ENCODE results near the gene WIPF1.
A peak's percentile ranks its signal among the peaks of the same experiment; 100 is the strongest.

Gene WIPF1

GRCh38 chr2:174544802-174545201 is 52.8 kb downstream of the WIPF1 start:
- H3K27me3 ChIP-seq (ENCODE audit: insufficient read depth, low read depth, severe bottlenecking), result no peaks in the 10 kb centered on the region
- no peaks in the 10 kb centered on the region for H3K36me3 ChIP-seq
- no peak overlapping the region for H3K27ac ChIP-seq
- no peak overlapping the region for H3K4me3 ChIP-seq (ENCODE audit: low read depth, low read length)
- no peak for TF ChIP-seq CTCF (IDR thresholded peaks at IDR 0.05; ENCODE audit: low read depth, low read length)
- no peak for DNase-seq
- no peaks in the 10 kb centered on the region for H3K9me3 ChIP-seq (ENCODE audit: severe bottlenecking)

- Histone ChIP-seq H3K36me3 (no peaks in the 10 kb centered on the region), H3K27ac (no peak overlapping the region), H3K9me3 (ENCODE audit: severe bottlenecking) (no peaks in the 10 kb centered on the region), H3K27me3 (ENCODE audit: insufficient read depth, low read depth, severe bottlenecking) (no peaks in the 10 kb centered on the region), H3K4me3 (ENCODE audit: low read depth, low read length) (no peak overlapping the region)
- no peak for DNase-seq
- TF ChIP-seq CTCF (IDR thresholded peaks at IDR 0.05; ENCODE audit: low read depth, low read length), result no peak
These were observed 53.4 kb downstream of the WIPF1 start for GRCh38 chr2:174544156-174544555.

- TF ChIP-seq CTCF (IDR thresholded peaks at IDR 0.05; ENCODE audit: low read depth, low read length), result no peak
These were observed 56.7 kb downstream of the WIPF1 start for GRCh38 chr2:174540893-174541292.

GRCh38 chr2:174535757-174536703 is 61.6 kb downstream of the WIPF1 start:
- H3K36me3 ChIP-seq, result no peaks in the 10 kb centered on the region
- TF ChIP-seq CTCF (IDR thresholded peaks at IDR 0.05; ENCODE audit: low read depth, low read length), result no peak
- no peaks in the 10 kb centered on the region for H3K27me3 ChIP-seq (ENCODE audit: insufficient read depth, low read depth, severe bottlenecking)
- H3K27ac ChIP-seq, result peak overlapping the region; percentile 35; the same call in 1 of the 2 replicates
- no peaks in the 10 kb centered on the region for H3K9me3 ChIP-seq (ENCODE audit: severe bottlenecking)
- peak; percentile 92 for DNase-seq
- peak overlapping the region; percentile 6; the same call in 1 of the 2 replicates for H3K4me3 ChIP-seq (ENCODE audit: low read depth, low read length)

More at GRCh38 chr2:174540893-174541292, 56.7 kb downstream of the WIPF1 start:
- DNase-seq, result no peak
- Histone ChIP-seq H3K36me3 (no peaks in the 10 kb centered on the region), H3K27me3 (ENCODE audit: insufficient read depth, low read depth, severe bottlenecking) (no peaks in the 10 kb centered on the region), H3K9me3 (ENCODE audit: severe bottlenecking) (no peaks in the 10 kb centered on the region), H3K27ac (no peak overlapping the region), H3K4me3 (ENCODE audit: low read depth, low read length) (no peak overlapping the region)

- DNase-seq, result peak; percentile 83
- Histone ChIP-seq H3K4me3 (ENCODE audit: low read depth, low read length) (no peak overlapping the region), H3K27ac (peak overlapping the region; percentile 50), H3K9me3 (ENCODE audit: severe bottlenecking) (no peaks in the 10 kb centered on the region), H3K27me3 (ENCODE audit: insufficient read depth, low read depth, severe bottlenecking) (no peaks in the 10 kb centered on the region), H3K36me3 (no peaks in the 10 kb centered on the region)
- no peak for TF ChIP-seq CTCF (IDR thresholded peaks at IDR 0.05; ENCODE audit: low read depth, low read length)
These were observed 62.5 kb downstream of the WIPF1 start for GRCh38 chr2:174535083-174535482.
